Measurements from ENCODE around the gene TUBA4B. TPM values are rescaled to one million over a fixed set of nuclear protein-coding genes. Genes with fewer than 3 reads are reported as not detected.

TUBA4B gene
- total RNA-seq, 1 donor from 2014 or later: not detected

- peak; percentile 95 for DNase-seq
Measured at GRCh38 chr2:219218732-219219701, 34.0 kb upstream of the TUBA4B start, which contains the start of gene ABCB6. Gene ABCB6, minus strand, starts transcription at chr2:219218958. Its CDS starts 285 bp downstream, at chr2:219218673.

- no peak for DNase-seq
Measured at GRCh38 chr2:219219784-219220532, 33.1 kb upstream of the TUBA4B start.

- no peak for DNase-seq
Measured at GRCh38 chr2:219220652-219221402, 32.2 kb upstream of the TUBA4B start.

- no peak for DNase-seq
Measured at GRCh38 chr2:219221957-219222518, 31.0 kb upstream of the TUBA4B start.

- no peak for DNase-seq
Measured at GRCh38 chr2:219223831-219224610, 29.0 kb upstream of the TUBA4B start.

- no peak for DNase-seq
Measured at GRCh38 chr2:219225350-219225749, 27.7 kb upstream of the TUBA4B start.

- DNase-seq: peak; percentile 21
Measured at GRCh38 chr2:219228041-219228910, 24.8 kb upstream of the TUBA4B start.

GRCh38 chr2:219228911-219229304 is 24.1 kb upstream of the TUBA4B start:
- no peak for DNase-seq

- peak; percentile 99 for DNase-seq
Measured at GRCh38 chr2:219229305-219230058, 23.6 kb upstream of the TUBA4B start, which contains the start of the genes ANKZF1 and ATG9A. Gene ANKZF1, plus strand, starts transcription at chr2:219229806. Its CDS starts 452 bp downstream, at chr2:219230258. Gene ATG9A, minus strand, starts transcription at chr2:219229636. Its CDS starts 1,612 bp downstream, at chr2:219228024.

GRCh38 chr2:219230059-219230540 is 22.9 kb upstream of the TUBA4B start:
- DNase-seq: peak; percentile 67

- no peak for DNase-seq
Measured at GRCh38 chr2:219234331-219234730, 18.7 kb upstream of the TUBA4B start.

- peak; percentile 37 for DNase-seq
Measured at GRCh38 chr2:219243291-219243761, 9.7 kb upstream of the TUBA4B start.

- no peak for DNase-seq
Measured at GRCh38 chr2:219244789-219245147, 8.3 kb upstream of the TUBA4B start.

- DNase-seq: peak; percentile 97
Measured at GRCh38 chr2:219245148-219245898, 7.7 kb upstream of the TUBA4B start, which contains the start of the genes GLB1L and STK16. Gene GLB1L, minus strand, starts transcription at chr2:219245444. Its CDS starts 1,871 bp downstream, at chr2:219243573. Gene STK16, plus strand, starts transcription at chr2:219245479. Its CDS starts 521 bp downstream, at chr2:219246000.

- no peak for DNase-seq
Measured at GRCh38 chr2:219245899-219246230, 7.2 kb upstream of the TUBA4B start.

GRCh38 chr2:219246559-219246958 is 6.5 kb upstream of the TUBA4B start:
- no peak for DNase-seq

GRCh38 chr2:219247678-219248642 is 5.1 kb upstream of the TUBA4B start:
- DNase-seq: no peak
